OCI-LY3 (cell line): ENCODE measurements around the gene SMPDL3B.
A peak's percentile ranks its signal among the peaks of the same experiment; 100 is the strongest.

Source experiments
- H2AFZ ChIP-seq: fragments of 200-600, 300-600 bp; shearing (Covaris generic); 2 replicates; pipeline ENCODE4 v1.6.0; 2014; ENCODE audit warnings: antibody characterized with exemption, low read depth, low read length
- H3K27ac ChIP-seq: fragments of 200-600, 300-600 bp; sonication (generic); 2 replicates; pipeline ENCODE4 v1.5.1; 2014; ENCODE audit warnings: mild to moderate bottlenecking, low read length, moderate library complexity, mixed read lengths
- H3K27me3 ChIP-seq: fragments of 200-600, 300-600 bp; sonication (generic); 2 replicates; pipeline ENCODE4 v1.6.1; 2014; ENCODE audit warnings: low read depth, low read length, mixed read lengths
- H3K36me3 ChIP-seq: fragments of 200-600, 300-600 bp; sonication (generic); replicated peaks from 2 replicates; pipeline ENCODE3; 2014; ENCODE audit warnings: low read depth, low read length, mixed read lengths
- H3K4me1 ChIP-seq: fragments of 300-600, 200-600 bp; sonication (generic); 2 replicates; pipeline ENCODE4 v1.6.1; 2014; ENCODE audit warnings: low read length, mixed read lengths
- H3K4me2 ChIP-seq: fragments of 200-600, 300-600 bp; sonication (generic); 2 replicates; pipeline ENCODE4 v1.6.1; 2014; ENCODE audit warnings: low read length, mixed read lengths
- H3K4me3 ChIP-seq: fragments of 300-600, 200-600 bp; sonication (generic); 2 replicates; pipeline ENCODE4 v1.5.1; 2014; ENCODE audit warnings: antibody characterized with exemption, mild to moderate bottlenecking, low read length, moderate library complexity
- H3K79me2 ChIP-seq: fragments of 300-600, 200-600 bp; shearing (Covaris generic); 2 replicates; pipeline ENCODE4 v1.6.1; 2014; ENCODE audit warnings: mild to moderate bottlenecking, low read length, mixed read lengths
- H3K9ac ChIP-seq: fragments of 300-600, 200-600 bp; shearing (Covaris generic); 2 replicates; pipeline ENCODE4 v1.6.0; 2014; ENCODE audit warnings: mild to moderate bottlenecking, low read length, moderate library complexity
- H3K9me3 ChIP-seq: fragments of 200-600, 300-600 bp; shearing (Covaris generic); 2 replicates; pipeline ENCODE4 v1.6.1; 2014; ENCODE audit warnings: low read length, mixed read lengths; ENCODE audit not compliant: insufficient read depth
- H4K20me1 ChIP-seq: fragments of 200-600, 300-600 bp; sonication (generic); 2 replicates; pipeline ENCODE4 v1.6.1; 2016; ENCODE audit warnings: low read length, mixed read lengths; ENCODE audit not compliant: insufficient read depth
- CTCF ChIP-seq: fragments of 200-600, 300-600 bp; sonication (generic); IDR thresholded peaks from 2 replicates; pipeline ENCODE4 v1.5.1; 2014; ENCODE audit warnings: antibody characterized with exemption, low read length, low read depth
- EZH2phosphoT487 ChIP-seq: fragments of 200-600 bp; shearing (Covaris generic); IDR thresholded peaks from 2 replicates; pipeline ENCODE4 v1.6.1; 2018; ENCODE audit warnings: antibody characterized with exemption, mixed run types, low read depth

SMPDL3B gene

GRCh38 chr1:27891196-27891889 lies 43.5 kb upstream of the SMPDL3B start:
- Histone ChIP-seq H2AFZ (no peak overlapping the region), H3K27me3 (no peaks in the 10 kb centered on the region), H3K79me2 (no peaks in the 10 kb centered on the region), H4K20me1 (0 out of 2 replicates have a peak, but pooled peaks cover 3% of the 10 kb centered on the region), H3K27ac (peak overlapping the region; percentile 83), H3K9me3 (no peaks in the 10 kb centered on the region), H3K4me2 (peak overlapping the region; percentile 30), H3K4me1 (peaks cover 37% of the 10 kb centered on the region), H3K36me3 (peaks cover 29% of the 10 kb centered on the region), H3K9ac (no peak overlapping the region), H3K4me3 (no peak overlapping the region)
- TF ChIP-seq EZH2phosphoT487 (no peak), CTCF (peak; percentile 10; the same call in 1 of the 2 replicates)

- Histone ChIP-seq H3K27me3 (no peaks in the 10 kb centered on the region), H3K27ac (no peak overlapping the region), H3K4me3 (no peak overlapping the region), H3K9ac (no peak overlapping the region), H3K36me3 (peaks cover 29% of the 10 kb centered on the region), H3K9me3 (no peaks in the 10 kb centered on the region), H3K79me2 (no peaks in the 10 kb centered on the region), H3K4me1 (peaks cover 27% of the 10 kb centered on the region), H4K20me1 (0 out of 2 replicates have a peak, but pooled peaks cover 3% of the 10 kb centered on the region), H3K4me2 (no peak overlapping the region), H2AFZ (no peak overlapping the region)
- TF ChIP-seq CTCF (no peak), EZH2phosphoT487 (no peak)
These were observed 40.3 kb upstream of the SMPDL3B start for GRCh38 chr1:27894521-27894920.

- Histone ChIP-seq H3K4me1 (no peaks in the 10 kb centered on the region), H3K27me3 (no peaks in the 10 kb centered on the region), H3K27ac (no peak overlapping the region), H3K79me2 (0 out of 2 replicates have a peak, but pooled peaks cover 4% of the 10 kb centered on the region), H2AFZ (no peak overlapping the region), H3K9me3 (no peaks in the 10 kb centered on the region), H4K20me1 (no peaks in the 10 kb centered on the region), H3K4me3 (no peak overlapping the region), H3K4me2 (no peak overlapping the region), H3K9ac (no peak overlapping the region), H3K36me3 (peaks cover 31% of the 10 kb centered on the region)
- TF ChIP-seq EZH2phosphoT487 (no peak), CTCF (no peak)
These were observed 28.0 kb upstream of the SMPDL3B start for GRCh38 chr1:27906759-27907158.

GRCh38 chr1:27912429-27912828 lies 22.4 kb upstream of the SMPDL3B start:
- no peak overlapping the region for H3K4me3 ChIP-seq
- H3K79me2 ChIP-seq = peaks cover 27% of the 10 kb centered on the region
- H3K36me3 ChIP-seq = peaks cover 25% of the 10 kb centered on the region
- H3K27me3 ChIP-seq = peaks cover 3% of the 10 kb centered on the region; the same call in 1 of the 2 replicates
- H3K27ac ChIP-seq = no peak overlapping the region
- no peak overlapping the region for H3K4me2 ChIP-seq
- TF ChIP-seq CTCF (no peak), EZH2phosphoT487 (no peak)
- H3K9ac ChIP-seq = no peak overlapping the region
- H2AFZ ChIP-seq = no peak overlapping the region
- peaks cover 4% of the 10 kb centered on the region; the same call in 1 of the 2 replicates for H3K9me3 ChIP-seq
- H4K20me1 ChIP-seq = no peaks in the 10 kb centered on the region
- peaks cover 5% of the 10 kb centered on the region for H3K4me1 ChIP-seq
